HUES6 (cell line): ENCODE data around the gene EYA2.

Experiments used
- H3K27ac ChIP-seq: 2 replicates; pipeline ENCODE4 v1.7.0; 2013; ENCODE audit warnings: low read depth, mild to moderate bottlenecking, low read length, inconsistent platforms
- H3K27me3 ChIP-seq: 2 replicates; pipeline ENCODE4 v1.6.1; 2013; ENCODE audit warnings: low read length; ENCODE audit not compliant: control insufficient read depth, insufficient read depth
- H3K36me3 ChIP-seq: 2 replicates; pipeline ENCODE4 v1.6.1; 2013; ENCODE audit warnings: low read length; ENCODE audit not compliant: control insufficient read depth, insufficient read depth
- H3K4me1 ChIP-seq: 2 replicates; pipeline ENCODE4 v1.6.1; 2013; ENCODE audit warnings: low read length; ENCODE audit not compliant: control insufficient read depth, insufficient read depth
- H3K4me3 ChIP-seq: 2 replicates; pipeline ENCODE4 v1.5.1; 2013; ENCODE audit warnings: low read depth, low read length
- H3K9ac ChIP-seq: one replicate; pipeline ENCODE4 v1.6.1; 2013; ENCODE audit warnings: mild to moderate bottlenecking, low read length
- H3K9me3 ChIP-seq: 2 replicates; pipeline ENCODE4 v1.6.1; 2013; ENCODE audit warnings: low read depth, low read length; ENCODE audit not compliant: control insufficient read depth, insufficient read depth

Gene EYA2

DNA sequence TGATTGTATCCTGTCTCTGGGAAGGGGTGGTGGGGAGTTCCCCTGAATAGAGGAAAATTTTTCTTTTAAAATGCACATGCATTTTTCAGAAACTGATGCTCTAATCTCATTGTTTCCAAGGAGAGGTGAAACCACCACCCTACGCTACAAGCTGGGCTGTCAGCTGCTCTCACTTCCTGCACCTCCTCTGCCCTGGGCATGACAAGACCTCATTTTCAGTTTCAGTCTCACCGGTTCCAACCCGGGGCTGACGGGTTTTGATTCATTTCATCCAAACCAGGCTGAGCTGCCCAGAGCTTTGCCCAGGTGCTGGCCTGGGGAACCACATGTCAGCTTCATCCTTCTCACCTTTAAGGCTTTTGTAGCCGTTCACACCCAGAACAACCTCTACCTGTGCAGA, 99.7 kb downstream of the EYA2 start:
- Histone ChIP-seq H3K27me3 (peaks cover 4% of the 10 kb centered on the region; the same call in 1 of the 2 replicates), H3K9me3 (no peaks in the 10 kb centered on the region), H3K36me3 (no peaks in the 10 kb centered on the region), H3K4me3 (no peak overlapping the region), H3K27ac (no peak overlapping the region), H3K4me1 (peaks cover 38% of the 10 kb centered on the region), H3K9ac (no peak overlapping the region)

DNA sequence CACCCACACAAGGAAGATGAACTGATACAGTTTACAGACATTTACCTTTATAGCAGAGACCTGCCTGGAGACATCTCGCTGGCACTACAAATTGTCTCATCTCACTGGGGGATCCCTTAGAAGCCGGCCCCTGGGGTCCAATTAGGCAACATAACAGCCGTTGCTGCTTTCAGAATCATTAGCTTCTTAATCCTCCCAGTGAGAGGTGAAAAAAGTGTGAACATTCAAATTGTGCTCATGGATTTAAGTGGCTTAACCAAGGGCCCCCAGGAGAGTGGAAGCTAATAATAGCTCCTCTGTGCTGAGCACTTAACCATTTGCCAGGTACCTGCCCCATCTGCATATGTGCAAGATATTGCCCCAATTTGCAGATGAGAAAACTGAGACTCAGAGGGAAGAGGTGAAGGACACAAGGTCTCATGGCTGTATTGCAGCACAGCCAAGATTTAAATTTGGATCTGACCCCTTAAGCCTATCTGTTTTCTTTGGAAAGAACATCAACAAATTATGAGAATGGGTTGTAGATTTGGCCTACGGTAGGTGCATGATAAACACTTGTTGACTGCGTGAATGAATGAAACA, 101.0 kb downstream of the EYA2 start:
- no peak overlapping the region for H3K9ac ChIP-seq
- H3K27me3 ChIP-seq = peaks cover 4% of the 10 kb centered on the region; the same call in 1 of the 2 replicates
- H3K36me3 ChIP-seq = no peaks in the 10 kb centered on the region
- no peak overlapping the region for H3K27ac ChIP-seq
- H3K4me1 ChIP-seq = peaks cover 31% of the 10 kb centered on the region
- no peaks in the 10 kb centered on the region for H3K9me3 ChIP-seq
- H3K4me3 ChIP-seq = no peak overlapping the region

- Histone ChIP-seq H3K9ac (no peak overlapping the region), H3K9me3 (no peaks in the 10 kb centered on the region), H3K4me1 (peaks cover 29% of the 10 kb centered on the region), H3K27ac (no peak overlapping the region), H3K36me3 (no peaks in the 10 kb centered on the region), H3K27me3 (peaks cover 4% of the 10 kb centered on the region; the same call in 1 of the 2 replicates), H3K4me3 (no peak overlapping the region)
Observed at GRCh38 chr20:46997187-46997586, 102.5 kb downstream of the EYA2 start.

DNA sequence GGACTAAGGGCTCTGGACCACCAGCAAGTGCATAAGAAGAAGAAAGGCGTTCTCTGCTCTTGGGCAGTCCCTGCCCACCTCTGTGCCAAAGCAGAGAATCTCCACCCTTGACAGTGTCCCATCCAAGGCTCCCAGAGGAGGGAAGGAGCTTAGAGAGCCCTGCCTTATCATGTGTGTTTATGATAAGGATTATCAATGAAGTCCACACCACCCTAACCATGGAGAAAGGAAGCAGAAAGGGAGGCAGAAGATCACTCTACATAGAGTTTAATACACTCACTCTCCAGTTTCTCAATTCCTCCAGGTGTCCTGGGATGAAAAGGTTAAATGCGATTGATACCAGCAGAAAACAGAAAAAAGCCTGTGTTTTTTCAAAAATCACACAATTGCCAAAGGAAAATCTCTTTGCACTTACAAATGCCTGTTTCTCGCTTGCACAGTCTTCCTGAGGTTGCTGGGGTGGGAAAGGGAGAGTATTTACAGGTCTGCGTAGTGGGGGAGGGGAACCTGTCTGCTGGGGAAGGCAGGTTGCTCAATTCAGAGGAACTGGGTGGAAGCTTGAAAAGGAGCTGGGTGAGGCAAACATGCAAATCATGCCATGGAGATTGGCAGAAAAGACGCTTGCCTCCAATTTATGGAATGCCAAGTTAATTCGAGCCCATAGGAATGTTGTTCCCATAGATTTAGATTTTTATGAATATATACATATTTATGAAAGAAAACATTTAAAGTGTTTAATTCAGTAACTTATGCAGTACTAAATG, 104.0 kb downstream of the EYA2 start:
- H3K9ac ChIP-seq = no peak overlapping the region
- H3K27me3 ChIP-seq = peaks cover 4% of the 10 kb centered on the region; the same call in 1 of the 2 replicates
- H3K27ac ChIP-seq = no peak overlapping the region
- no peaks in the 10 kb centered on the region for H3K9me3 ChIP-seq
- H3K4me3 ChIP-seq = no peak overlapping the region
- peaks cover 17% of the 10 kb centered on the region for H3K4me1 ChIP-seq
- no peaks in the 10 kb centered on the region for H3K36me3 ChIP-seq

GRCh38 chr20:46999801-47000465, 105.3 kb downstream of the EYA2 start:
- Histone ChIP-seq H3K27ac (no peak overlapping the region), H3K36me3 (no peaks in the 10 kb centered on the region), H3K27me3 (peaks cover 4% of the 10 kb centered on the region; the same call in 1 of the 2 replicates), H3K9ac (no peak overlapping the region), H3K4me1 (peaks cover 14% of the 10 kb centered on the region), H3K9me3 (peaks cover 9% of the 10 kb centered on the region; the same call in 1 of the 2 replicates), H3K4me3 (no peak overlapping the region)

DNA sequence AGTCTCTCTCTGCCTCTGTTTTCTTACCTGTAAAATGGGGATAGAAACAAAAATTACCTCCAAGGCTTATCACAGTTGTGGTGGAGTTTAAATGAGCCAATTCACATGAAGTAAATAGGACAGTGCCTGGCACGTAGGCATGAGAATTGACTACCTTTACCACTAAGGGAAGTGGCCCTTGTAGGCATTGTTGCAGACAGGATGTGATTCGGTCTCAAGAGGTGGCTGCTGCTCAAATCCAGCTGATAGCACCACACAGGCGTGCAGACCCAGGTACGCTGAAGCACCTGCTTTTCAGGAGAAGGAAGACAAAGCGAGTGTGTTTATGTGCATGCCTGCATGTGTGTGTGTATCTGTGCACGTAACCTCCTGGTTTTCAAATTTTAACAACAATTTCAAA, 108.6 kb downstream of the EYA2 start:
- Histone ChIP-seq H3K4me1 (peaks cover 11% of the 10 kb centered on the region), H3K27ac (no peak overlapping the region), H3K36me3 (no peaks in the 10 kb centered on the region), H3K27me3 (no peaks in the 10 kb centered on the region), H3K9ac (no peak overlapping the region), H3K9me3 (peaks cover 9% of the 10 kb centered on the region; the same call in 1 of the 2 replicates), H3K4me3 (no peak overlapping the region)

GRCh38 chr20:47004179-47004578, 109.5 kb downstream of the EYA2 start:
- Histone ChIP-seq H3K9me3 (peaks cover 9% of the 10 kb centered on the region; the same call in 1 of the 2 replicates), H3K27ac (no peak overlapping the region), H3K36me3 (no peaks in the 10 kb centered on the region), H3K9ac (no peak overlapping the region), H3K4me1 (peaks cover 3% of the 10 kb centered on the region), H3K27me3 (no peaks in the 10 kb centered on the region), H3K4me3 (no peak overlapping the region)

DNA sequence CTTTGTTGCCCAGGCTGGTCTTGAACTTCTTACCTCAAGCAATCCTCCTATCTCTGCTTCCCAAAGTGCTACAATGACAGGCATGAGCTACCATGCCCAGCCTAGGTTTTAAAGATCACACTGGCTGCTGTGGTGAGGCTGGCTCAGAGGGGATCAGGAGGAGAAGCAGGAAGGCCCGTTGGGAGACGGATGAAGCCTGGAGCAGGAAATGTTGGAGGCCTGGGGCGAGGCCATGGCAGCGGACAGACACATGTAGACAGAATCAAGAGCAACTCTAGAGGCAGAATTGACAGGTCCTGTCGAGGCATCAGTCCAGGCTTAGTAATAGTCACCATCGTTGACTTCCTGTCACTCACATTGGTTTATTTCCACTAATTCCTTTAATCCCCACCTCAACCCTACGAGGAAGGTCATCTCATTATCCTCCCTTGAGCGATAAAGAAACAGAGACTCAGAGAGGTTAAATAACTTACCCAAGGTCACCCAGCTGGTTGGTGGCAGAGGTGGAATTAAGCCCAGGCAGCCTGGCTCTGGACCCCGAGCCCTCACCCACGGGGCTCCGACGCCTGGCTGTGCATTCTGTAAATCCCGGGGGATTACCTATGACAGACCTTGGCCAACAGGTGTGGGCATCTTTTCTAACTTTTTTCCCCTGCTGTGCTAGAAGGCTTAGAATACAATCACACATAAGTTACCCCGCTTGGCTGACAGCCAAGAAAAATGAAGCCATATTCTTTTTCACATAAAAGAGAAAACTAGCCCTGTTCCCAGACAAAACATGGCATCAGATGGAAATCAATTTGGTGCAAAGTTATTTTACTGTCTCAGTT, 113.4 kb downstream of the EYA2 start:
- H3K4me3 ChIP-seq = no peak overlapping the region
- no peaks in the 10 kb centered on the region for H3K36me3 ChIP-seq
- H3K9me3 ChIP-seq = peaks cover 9% of the 10 kb centered on the region; the same call in 1 of the 2 replicates
- H3K27ac ChIP-seq = no peak overlapping the region
- no peak overlapping the region for H3K9ac ChIP-seq
- no peaks in the 10 kb centered on the region for H3K27me3 ChIP-seq
- H3K4me1 ChIP-seq = no peaks in the 10 kb centered on the region

- no peaks in the 10 kb centered on the region for H3K36me3 ChIP-seq
- H3K27me3 ChIP-seq = no peaks in the 10 kb centered on the region
- no peak overlapping the region for H3K27ac ChIP-seq
- no peaks in the 10 kb centered on the region for H3K4me1 ChIP-seq
- peaks cover 7% of the 10 kb centered on the region; the same call in 1 of the 2 replicates for H3K9me3 ChIP-seq
- no peak overlapping the region for H3K9ac ChIP-seq
- H3K4me3 ChIP-seq = no peak overlapping the region
Observed at GRCh38 chr20:47008842-47009518, 114.3 kb downstream of the EYA2 start.

- no peaks in the 10 kb centered on the region for H3K4me1 ChIP-seq
- H3K4me3 ChIP-seq = no peak overlapping the region
- H3K36me3 ChIP-seq = no peaks in the 10 kb centered on the region
- H3K27me3 ChIP-seq = no peaks in the 10 kb centered on the region
- no peak overlapping the region for H3K9ac ChIP-seq
- H3K9me3 ChIP-seq = no peaks in the 10 kb centered on the region
- H3K27ac ChIP-seq = no peak overlapping the region
Observed at GRCh38 chr20:47009784-47010183, 115.1 kb downstream of the EYA2 start.
